ENCODE measurements around the gene GPR6. TPM values are rescaled to one million over a fixed set of nuclear protein-coding genes. Genes with fewer than 3 reads are reported as not detected.

The GPR6 gene
- total RNA-seq = not detected

GRCh38 chr6:109978174-109979032 is at the start of gene GPR6:
Gene GPR6, plus strand, starts transcription at chr6:109978311. Its CDS starts 802 bp downstream, at chr6:109979113.

Other genes with a start within 250 kb of the GPR6 start
- gene WASF1, start 201.4 kb downstream of the GPR6 start, total RNA-seq = 17.5 TPM
- gene CDC40, start 202.1 kb downstream of the GPR6 start, total RNA-seq = 18.9 TPM